ENCODE measurements around the gene MAP3K3.

Gene MAP3K3

DNA sequence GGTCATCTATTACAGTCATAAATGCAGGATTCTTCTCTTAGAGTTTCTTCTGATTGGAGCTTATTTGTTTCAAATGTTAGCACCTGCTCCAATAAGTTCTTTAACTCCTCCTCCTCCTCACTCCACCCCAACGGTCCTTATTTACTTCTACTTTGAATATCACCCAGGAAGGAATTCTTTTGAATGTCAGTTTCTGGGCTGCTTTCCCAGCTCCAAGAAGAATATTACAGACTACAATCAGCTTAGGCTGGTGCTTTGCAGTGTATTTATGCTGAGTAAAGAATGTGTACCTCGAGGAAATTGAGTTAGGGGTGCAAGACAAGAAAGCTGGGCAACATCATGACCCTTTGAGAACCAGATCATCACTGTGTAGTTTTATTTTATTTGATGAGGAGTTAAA, 30.8 kb downstream of the MAP3K3 start:
- no peak for FAIRE-seq

DNA sequence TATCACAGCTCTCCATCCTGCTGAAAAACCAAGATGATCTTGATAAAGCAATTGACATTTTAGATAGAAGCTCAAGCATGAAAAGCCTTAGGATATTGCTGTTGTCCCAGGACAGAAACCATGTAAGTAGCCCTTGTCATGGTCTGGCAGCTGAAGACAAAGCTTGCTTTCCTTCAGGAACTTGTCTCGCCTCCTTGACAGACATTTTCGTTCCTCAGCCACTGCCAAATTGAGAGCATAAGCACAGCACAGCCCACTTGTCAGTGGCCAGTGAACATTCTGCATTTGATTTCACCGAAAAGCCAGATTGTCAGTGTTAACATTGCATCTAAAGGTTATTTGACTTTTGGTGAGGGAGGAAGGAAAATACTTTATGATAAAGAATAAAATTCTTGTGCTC, 35.6 kb downstream of the MAP3K3 start:
- FAIRE-seq: no peak

DNA sequence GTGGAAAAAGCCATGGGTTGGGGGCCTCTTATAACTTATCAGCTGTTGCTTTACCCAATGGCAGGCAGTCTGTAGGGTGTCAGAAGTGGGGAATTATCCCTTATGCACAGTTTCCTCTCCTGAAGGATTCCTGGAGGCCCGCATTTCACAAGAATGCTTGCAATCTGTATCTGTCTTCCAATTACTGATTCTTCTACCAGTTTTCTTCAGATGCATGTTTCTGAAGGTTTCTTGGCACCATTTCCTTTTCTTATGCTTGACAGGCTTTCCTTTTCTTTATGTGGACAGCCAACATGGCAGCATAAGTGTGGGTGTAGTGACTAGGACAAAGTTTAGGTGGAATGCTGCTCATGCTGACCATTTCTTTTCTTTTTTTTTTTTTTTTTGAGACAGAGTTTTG, 36.1 kb downstream of the MAP3K3 start:
- no peak for FAIRE-seq

DNA sequence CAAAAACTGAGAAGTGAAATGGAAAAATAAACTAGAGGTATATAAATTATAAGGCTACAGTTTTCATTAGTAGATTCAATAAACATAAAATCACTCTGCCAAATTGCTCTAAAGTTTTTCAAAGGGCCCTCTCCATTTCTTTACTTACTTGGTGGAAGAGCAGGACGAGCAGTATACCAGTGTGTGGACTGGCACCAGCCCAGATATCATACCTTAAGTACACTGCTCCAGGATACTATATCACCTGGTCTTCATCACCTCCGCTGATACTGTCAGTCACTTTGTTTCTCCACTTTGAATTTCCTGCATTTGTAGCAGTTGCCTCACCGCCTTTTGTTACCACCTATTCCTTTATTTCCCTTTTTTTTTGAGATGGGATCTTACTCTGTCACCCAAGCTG, 37.6 kb downstream of the MAP3K3 start:
- no peak for FAIRE-seq

DNA sequence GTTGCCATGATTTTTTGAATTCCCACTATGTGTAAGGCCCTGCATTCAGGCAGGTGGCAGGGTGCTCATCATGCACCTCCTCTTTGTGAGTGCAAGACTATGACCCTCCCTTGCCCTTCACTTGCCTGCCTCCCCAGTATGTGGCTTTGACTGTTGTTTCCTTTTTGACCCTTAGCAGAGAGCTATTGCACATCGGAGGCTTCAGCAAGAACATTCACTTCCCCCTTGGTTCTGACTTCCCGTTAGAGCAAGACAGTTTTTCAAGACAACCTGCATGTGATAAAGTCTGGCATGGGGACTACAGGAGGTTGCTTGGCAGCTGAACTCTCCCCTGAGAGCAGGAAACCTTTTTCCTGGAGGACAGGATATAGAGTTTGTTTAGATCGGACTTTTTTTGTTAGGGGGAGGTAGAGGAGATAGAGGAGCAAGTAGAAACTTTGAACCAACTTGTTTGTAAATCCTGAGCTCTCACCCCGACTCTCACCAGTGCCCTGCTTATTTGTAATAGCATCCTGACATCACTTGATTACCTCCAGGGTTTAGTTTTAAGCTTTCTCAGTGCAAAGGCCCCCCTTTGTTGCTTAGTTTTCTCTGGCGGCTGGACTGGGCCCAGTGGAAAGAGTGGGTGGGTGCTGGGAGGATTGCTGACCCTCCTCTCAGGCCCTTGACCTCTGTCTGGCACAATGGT, 43.5 kb downstream of the MAP3K3 start:
- FAIRE-seq: no peak

DNA sequence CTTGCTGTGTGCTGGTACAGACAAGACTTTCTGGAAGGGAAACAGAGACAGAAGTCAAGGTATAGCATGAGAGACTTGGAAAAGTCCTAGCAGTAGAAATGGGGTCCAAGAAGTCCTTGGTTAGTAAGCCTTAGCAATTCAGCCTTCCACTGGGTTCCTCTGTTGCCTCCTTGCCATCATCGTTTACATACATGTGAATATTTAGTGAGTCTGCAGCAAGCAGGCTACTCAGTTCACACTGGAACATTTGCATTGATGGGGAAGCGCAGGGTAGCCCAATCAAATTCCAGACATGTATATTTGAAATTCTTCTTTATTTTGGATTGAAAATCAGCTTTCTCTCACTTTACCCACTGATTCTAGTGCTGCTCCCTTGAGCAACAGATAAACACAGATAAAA, 50.6 kb downstream of the MAP3K3 start:
- no peak for FAIRE-seq

DNA sequence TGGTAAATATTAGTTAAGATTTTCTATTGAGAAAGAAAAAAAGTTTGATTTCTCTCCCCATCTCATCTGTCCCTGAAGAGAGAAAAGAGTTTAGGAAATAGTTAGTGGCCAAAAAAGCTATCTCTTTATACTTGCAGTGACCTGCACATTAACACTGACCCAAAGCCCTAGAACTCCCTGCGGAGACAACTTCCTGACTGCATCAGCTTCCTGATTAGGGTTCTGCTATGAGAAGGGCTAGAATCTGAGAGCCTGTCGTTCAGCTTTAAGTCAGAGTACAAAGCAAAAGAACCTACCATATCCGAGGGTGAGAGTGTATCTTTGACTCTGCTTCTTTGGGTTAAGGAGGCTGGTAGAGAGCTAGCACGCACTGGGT, 53.0 kb downstream of the MAP3K3 start:
- no peak for FAIRE-seq

DNA sequence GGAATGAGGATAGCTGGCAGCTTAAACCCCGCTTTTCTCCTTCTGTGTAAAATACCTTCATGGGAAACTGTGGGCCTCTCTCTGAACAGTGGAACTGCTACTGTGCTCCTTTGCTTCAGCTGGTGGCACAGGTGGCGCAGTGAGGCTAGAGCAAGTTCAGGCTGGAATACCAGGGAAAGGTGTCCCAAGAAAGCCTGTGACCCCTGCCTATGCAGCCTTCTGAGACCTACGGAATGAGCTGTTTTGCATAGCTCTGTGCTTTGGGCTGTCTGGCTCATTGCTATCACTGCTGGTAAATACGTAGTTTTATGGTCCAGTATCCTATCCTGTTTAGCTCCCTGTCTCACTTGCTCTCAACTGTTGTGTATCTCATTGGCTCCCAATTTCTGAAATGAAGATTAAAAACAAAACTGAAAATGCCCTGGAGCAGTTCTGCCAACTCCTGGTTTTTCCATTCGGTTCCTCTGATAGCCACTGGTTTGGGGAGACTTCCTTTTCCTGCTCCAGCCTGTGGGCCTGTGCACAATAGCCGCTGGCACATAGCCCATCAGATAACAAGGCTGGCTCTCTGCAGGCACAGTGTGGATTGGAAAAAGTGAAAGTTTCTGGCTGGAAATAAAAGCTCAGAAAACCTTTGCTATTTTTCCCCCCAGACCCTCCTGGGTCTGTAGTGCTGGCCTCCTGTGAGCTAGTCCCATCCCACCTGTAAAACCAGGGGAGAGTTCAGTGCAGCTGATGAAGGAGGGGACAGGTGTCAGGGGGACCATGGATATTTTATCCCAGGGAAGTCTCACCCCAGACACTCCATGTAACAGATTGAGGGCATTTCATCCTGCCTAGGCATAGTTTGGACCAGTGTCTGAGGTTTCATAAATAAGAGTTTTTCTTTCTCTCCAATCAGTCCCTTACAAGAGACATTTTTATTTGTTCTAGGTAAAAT, 53.7 kb downstream of the MAP3K3 start:
- no peak for FAIRE-seq

DNA sequence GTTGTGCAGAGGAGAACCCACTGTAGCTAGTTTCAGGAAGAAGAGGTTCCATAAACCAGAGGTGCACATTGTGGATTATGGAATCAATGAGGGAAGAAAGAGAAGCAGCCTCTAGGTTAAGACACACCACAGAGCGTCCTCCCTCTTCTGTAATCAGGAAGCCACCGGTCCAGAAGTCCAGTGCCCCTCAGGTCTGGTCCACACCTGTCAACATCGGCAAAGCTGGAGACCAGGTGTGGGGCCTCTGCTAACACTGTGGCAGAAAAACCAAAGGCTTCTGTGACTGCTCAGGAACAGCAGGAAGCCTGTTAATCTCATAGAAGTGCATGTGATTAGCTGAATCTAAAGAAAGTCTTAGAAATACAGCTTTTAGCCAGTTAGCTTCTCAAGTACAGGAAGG, 54.4 kb downstream of the MAP3K3 start:
- FAIRE-seq: no peak

DNA sequence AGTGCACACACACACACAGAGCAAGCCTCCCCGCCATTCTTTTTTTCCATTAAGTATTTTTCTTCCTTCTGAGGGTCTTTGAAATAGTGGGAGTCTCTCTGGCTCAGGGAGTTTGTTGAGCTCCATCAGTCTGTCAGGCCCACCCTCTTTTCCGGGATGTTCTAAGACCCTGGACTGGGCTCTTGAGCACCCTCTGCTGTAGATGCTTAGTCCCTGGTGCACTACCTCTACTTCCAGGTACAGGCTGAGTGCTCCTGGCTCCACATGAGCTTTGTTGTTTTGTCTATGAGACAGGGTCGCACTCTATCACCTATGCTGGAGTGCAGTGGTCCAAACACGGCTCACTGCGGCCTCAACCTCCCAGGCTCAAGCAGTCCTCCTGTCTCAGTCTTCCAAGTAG, 57.0 kb downstream of the MAP3K3 start:
- FAIRE-seq: no peak

DNA sequence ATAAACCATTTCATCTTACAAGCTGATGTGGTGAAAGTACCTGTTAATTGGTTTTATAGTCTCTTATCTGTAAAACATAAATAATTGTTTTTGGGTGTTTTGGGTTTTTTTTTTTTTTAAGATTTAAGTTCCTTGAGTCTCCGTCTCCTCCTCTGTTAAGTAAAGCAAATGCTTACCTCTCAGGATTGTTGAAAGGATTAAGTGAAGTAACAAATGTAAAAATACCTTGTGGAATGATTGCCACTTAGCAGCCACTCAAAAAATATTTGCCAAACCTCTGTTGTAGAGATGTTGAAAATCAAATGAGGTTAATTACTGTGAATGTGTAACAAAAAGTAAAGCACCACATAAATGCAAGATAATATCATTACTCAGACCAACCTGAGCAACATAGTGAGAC, 58.5 kb downstream of the MAP3K3 start:
- no peak for FAIRE-seq

DNA sequence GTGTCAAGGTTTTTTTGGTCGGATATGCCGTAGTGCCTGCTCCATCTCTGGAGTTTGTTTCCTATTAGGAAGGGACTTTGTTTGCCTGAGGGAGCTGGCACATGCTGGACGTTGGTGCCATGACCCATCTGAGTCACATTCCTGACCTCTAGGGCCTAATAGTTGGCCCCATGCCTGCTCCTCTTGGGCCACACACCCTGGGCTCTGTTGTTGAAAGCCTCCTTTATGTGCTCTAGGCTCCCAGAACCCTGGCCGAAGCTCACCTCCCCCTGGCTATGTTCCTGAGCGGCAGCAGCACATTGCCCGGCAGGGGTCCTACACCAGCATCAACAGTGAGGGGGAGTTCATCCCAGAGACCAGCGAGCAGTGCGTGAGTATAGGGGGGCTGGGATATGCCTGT, 59.3 kb downstream of the MAP3K3 start:
- no peak for FAIRE-seq

DNA sequence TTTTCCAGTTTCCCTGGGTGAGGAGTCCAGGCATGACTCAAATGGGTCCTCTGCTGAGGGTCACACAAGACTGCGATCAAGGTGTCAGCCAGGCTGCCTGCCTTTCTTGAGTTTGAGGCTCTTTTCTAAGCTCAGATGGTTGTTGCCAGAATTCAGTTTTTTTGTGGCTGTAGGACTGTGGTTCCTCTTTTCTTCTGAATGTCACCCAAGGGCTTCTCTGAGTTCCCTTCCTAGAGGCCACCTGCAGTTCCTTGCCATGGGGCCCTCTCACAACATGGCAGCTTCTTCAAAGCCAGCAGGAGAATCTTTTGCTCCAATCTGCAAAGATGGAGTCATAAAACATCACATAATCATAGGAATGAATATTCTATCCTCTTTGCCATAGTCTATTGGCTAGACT, 60.2 kb downstream of the MAP3K3 start:
- FAIRE-seq: no peak

DNA sequence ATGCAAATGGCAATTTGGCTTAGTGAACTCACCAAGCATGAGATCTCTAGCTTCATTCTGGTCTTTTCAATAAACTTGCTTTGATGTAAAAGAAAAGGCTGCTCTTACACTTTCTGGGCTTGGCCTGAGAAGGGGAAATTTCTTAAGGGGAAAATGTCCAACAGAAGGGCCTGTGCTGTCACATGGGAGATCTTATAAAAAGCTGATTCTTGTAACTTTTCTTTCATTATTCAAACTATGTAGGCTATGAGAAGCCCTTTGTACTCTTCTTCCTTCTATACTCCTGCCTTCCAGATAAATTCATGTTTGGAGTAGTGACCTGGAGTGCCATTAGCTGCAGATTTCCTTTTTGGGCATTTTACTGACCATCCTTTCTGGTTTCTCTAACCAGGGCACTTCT, 60.8 kb downstream of the MAP3K3 start:
- FAIRE-seq: no peak

DNA sequence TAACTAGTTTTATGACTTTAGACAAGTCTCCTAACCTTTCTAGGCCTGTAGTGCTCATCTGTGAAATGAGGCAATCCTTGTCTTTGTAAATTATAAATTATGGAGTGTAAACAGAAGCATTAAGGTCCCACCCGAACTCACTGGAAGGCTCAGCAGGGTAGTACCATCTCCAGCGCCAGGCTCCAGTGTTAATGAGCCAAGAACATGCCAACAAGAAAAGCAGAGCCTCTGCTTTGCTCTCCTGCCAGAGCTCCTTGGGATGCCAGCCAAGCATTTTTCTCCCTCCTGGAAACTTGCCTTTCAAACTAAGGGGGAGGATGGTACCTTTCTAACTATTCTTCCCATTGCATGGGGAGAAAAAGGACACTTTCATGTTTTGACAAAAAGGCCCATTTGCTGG, 62.8 kb downstream of the MAP3K3 start:
- no peak for FAIRE-seq

DNA sequence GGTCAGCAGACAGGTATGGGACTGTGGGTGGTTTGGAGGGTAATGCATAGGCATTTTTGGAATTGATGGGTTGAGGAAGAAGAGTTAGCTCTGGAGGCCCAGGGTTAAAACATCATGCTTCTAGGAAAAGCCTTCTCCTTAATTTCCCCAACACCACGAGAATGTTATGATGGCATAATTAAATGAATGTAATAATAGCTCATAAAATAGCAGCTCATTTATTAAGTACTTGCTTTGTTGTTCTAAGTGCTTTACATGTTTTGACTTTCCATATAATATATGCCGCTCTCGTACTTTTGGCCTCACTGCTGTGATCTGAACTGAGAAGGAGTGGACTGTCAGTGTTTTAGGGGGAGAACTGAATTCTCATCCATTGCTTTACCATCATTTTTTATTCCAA, 63.4 kb downstream of the MAP3K3 start:
- no peak for FAIRE-seq

DNA sequence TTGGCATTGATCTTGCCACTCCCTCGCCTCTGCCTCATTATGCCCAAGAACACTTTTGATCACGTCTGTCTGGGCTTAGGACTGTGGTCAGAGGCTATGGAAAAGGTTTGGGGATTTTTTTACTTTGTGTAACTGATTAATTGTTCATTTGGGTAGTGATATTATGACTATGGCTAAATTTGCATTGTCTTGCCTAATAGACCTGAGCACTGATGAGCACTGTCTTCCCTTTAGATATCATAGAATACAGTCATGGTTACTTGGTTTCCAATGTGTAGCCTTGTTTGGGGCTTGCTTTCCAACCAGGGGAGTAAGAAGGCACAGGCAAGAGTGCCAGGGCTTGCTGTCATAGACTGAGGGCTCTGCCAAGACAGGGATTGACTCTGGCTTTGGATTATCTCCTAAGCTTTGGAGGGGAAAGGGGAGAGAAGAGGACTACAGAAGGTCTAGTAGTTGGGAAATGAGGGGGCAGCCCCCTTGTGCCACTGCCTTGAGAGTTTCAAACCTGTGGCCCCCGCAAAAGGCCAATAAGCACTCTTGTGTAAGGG, 64.0 kb downstream of the MAP3K3 start:
- no peak for FAIRE-seq

DNA sequence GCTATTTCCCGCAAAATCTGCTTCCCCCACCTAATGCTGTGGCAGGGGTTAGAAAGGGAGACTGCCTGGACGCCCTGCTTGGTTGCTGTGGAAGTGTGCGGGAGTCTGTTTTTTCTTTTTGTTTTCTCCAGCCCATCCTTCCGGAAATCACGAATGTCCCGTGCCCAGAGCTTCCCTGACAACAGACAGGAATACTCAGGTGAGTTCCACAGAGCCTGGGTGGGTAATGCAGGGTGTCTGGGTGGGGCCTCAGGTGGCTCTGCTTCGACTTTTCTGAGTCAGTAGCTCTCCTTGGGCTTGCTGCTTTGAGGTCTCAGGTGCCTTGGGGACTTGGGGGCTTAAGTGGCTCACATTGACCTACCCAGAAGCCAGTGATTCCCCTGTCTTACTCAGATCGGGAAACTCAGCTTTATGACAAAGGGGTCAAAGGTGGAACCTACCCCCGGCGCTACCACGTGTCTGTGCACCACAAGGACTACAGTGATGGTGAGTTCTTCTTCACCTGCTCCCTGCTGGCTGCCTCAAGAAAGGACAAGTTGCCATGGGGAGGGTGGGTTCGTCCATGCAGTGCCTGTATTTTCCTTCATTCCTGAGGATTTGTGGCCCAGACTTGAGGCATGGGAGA, 66.3 kb downstream of the MAP3K3 start:
- no peak for FAIRE-seq

DNA sequence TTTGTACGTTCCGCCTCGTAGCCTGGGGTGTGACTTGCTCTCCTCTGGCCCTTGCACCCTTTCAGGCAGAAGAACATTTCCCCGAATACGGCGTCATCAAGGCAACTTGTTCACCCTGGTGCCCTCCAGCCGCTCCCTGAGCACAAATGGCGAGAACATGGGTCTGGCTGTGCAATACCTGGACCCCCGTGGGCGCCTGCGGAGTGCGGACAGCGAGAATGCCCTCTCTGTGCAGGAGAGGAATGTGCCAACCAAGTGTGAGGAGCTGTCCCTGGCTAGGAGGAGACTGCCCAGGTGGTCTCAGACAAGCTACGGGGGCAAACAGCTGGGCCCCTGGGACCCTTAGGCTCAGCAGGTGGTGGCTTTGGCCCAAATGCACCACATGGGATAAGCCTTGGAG, 67.3 kb downstream of the MAP3K3 start:
- no peak for FAIRE-seq

DNA sequence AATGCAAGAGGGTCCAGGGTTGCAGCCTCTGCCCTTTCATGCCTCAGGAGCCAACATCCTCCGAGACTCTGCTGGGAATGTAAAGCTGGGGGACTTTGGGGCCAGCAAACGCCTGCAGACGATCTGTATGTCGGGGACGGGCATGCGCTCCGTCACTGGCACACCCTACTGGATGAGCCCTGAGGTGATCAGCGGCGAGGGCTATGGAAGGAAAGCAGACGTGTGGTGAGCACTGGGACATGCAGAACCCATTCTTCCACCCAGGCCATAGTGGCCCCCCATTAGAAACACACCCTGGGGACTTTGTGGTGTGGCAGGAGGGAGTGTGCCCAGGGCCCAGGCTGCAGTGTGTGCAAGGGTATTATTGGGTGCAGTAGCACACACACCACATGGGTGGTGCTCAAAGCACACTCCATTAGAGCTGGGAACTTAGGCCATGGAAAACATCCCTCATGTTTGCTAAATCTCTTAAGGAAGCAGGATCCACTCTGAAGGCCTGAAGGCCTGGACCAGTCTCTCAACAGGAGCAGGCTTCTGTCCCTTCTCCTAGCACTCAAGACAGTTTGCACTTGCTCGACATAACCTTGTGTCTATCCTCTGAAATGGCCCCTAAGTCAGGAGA, 70.1 kb downstream of the MAP3K3 start:
- no peak for FAIRE-seq

DNA sequence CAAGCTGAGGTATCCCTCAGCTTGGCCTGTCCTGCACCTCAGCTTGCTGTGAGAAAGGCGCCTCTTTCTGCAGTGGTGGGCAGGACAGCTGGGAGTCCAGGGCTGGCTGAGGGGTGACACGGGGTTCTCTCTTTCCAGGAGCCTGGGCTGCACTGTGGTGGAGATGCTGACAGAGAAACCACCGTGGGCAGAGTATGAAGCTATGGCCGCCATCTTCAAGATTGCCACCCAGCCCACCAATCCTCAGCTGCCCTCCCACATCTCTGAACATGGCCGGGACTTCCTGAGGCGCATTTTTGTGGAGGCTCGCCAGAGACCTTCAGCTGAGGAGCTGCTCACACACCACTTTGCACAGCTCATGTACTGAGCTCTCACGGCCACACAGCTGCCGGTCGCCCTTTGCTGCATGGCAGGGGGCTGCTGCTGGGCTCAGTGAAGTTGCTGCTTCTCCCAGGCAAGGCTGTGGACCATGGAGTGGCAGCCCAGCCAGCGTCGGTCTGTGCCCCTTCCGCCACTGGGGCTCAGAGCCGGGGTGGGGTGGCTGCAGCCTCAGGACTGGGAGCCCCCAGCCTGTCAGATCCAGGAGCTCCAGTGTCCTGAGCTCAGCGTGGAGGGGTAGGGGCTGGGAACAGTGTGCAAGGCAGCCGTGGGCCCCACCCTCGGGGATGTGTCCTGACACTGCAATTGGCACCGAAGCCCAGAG, 71.3 kb downstream of the MAP3K3 start:
- FAIRE-seq: no peak

DNA sequence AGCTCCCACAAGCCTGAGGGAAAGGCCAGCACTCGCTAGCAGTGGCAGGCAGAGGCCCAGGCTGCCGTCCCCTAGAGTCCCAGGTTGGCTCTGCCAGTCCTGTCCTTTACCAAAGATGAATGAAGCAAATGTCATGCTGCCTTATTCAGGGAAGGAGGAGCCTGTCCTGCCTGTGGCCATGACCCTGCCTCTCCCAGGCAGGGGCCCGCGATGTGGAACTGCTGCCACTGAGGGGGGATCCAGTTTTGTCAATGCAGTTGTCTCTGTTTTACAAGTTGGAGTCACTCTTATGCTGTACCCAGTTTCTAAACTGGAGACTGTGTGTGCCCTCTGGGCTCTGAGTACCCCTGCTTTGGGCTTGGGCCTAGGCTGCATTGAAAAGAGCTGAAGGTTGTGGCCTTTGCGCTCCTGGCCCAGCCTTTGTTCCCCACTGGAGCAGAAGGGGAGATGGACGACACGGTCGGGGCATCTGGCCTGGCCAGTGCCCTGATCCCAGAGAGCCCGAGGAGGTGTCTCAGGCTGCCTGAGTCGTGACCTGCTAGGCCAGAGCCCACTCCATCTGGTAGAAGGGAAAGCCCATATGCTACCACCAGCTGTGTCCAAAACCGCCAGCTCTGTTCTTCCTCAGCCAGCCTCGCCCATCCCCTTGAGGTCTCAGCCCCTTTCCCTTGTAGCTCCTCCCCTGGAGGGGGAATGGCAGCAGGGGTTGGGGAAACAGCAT, 72.2 kb downstream of the MAP3K3 start:
- no peak for FAIRE-seq
